ENCODE results near the gene PCBD1.
"Not testable (repeated sequence)": the region's sequence is repeated elsewhere in the genome, so short reads cannot be mapped to it uniquely, and the experiment has no call there.

PCBD1 gene

DNA sequence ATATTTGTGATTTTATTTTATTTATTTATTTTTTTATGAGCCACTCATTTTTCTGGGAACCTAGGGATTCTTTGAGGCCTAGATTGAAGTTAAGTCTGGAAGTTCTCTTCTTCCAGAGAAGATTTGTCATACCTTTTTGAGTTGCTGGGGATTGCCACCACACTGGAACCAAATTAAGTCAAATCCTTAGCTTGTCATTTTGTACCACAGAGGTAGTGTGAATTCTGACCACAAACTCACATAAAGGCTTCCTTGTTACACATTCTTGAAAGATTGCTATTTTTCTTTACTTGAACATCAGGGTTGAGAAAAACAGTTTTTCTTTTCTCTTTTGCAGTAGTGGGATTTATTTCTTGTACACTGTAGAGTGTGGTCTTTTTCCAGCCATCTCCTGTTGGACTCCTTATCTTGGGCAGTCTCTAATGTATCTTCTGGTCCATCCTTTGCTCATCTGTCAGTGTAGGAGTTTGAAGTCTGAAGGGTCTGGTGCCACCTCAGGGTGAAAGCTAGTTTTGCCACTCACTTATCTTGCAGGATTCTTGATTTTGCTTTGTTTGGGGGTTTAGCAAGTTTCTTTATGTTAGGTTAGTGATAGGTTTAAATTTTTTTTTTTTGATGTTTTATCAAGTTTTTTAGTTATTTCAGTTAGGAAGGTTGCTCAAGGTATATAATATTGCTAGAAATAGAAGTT is 24.8 kb downstream of the PCBD1 start:
- no peak for DNase-seq (ENCODE audit: low read depth)

DNA sequence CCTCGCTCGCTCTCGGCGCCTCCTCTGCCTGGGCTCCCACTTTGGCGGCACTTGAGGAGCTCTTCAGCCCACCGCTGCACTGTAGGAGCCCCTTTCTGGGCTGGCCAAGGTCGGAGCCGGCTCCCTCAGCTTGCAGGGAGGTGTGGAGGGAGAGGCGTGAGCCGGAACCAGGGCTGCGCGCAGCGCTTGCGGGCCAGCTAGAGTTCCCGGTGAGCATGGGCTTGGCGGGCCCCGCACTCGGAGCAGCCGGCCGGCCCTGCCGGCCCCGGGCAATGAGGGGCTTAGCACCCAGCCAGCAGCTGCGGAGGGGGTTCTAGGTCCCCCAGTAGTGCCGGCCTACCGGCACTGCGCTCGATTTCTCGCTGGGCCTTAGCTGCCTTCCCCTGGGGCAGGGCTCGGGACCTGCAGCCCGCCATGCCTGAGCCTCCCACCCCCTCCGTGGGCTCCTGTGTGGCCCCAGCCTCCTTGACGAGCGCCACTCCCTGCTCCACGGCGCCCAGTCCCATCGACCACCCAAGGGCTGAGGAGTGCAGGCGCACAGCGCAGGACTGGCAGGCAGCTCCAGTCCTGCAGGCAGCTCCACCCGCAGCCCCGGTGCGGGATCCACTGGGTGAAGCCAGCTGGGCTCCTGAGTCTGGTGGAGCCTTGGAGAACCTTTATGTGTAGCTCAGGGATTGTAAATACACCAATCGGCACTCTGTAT is 26.7 kb downstream of the PCBD1 start:
- DNase-seq (ENCODE audit: low read depth) = not testable (repeated sequence)

DNA sequence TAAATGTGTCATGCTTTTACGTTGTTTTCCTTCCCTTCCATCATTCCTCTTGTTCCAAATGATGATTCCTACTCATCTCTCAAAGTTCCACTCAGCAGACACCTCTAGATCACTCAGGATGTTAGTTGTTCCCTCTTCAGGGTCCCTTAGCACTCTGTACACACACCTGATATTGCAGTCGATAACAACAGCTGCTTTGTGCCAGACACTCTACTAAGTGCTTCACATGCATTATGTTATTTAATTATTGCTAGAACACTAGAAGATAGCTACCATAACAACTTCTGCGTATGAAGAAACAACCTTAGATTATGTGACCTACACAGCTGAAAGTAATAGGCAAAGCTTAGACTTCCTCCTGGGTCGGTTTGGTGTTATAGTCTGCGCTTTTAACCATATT is 29.6 kb downstream of the PCBD1 start:
- DNase-seq (ENCODE audit: low read depth) = no peak

- DNase-seq (ENCODE audit: low read depth) = no peak
Observed at GRCh38 chr10:70856454-70856853, 31.9 kb downstream of the PCBD1 start.

DNA sequence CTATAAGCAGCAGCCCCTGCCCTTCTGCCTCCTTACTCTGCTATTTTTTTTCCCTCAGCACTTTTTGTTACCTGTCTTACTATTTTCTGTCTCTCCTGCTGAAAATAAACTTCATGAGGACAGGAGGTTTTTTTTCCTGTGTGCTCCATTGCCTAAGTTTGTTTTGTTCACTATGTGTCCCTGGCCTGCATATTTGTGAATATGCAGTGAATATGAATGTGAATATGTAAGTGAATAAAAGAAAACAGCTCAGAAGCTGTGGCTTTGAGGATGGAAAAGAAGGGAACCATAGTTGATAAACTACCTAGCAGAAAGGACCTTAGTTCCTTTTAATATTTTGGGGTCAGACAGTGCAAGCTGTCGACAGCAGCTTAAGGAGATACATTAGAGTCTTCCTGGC is 34.9 kb downstream of the PCBD1 start:
- no peak for DNase-seq (ENCODE audit: low read depth)

GRCh38 chr10:70853038-70853437 is 35.3 kb downstream of the PCBD1 start:
- no peak for DNase-seq (ENCODE audit: low read depth)

GRCh38 chr10:70851597-70852475 is 36.5 kb downstream of the PCBD1 start:
- no peak for DNase-seq (ENCODE audit: low read depth)

GRCh38 chr10:70850097-70850496 is 38.3 kb downstream of the PCBD1 start:
- DNase-seq (ENCODE audit: low read depth) = no peak

- DNase-seq (ENCODE audit: low read depth) = no peak
Observed at GRCh38 chr10:70849582-70850016, 38.8 kb downstream of the PCBD1 start.

DNA sequence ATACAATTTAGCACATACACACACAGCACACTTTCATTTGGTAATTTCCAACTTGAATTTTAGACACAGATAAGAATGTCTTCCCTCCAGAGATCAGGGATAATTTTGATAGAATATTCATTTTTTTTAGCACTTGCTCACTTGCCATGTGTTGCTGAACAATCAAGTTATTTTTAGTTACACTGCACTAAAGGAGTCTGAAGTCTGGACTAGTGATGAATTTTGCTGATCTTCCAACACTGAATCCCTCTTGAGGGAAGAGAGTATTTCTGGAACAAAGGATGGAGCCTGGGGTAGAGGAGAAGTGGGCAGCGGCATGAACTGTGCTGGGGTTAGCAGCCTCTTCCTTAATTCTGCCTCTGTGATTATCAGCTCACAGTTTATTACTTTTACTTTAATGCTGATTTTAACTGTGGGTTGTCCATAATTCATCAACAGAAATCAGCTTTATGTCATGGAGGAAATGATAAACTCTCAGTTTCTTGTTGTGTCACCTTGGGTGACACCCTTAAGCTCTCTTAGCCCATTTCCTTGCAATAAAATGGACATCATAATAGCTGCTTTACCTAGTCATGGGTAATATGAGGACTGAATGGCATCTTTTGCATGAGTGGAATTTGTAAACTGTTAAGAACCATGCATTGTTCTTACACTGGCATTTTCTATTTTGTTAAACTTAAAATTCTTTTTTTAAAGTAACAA is 40.6 kb downstream of the PCBD1 start:
- DNase-seq (ENCODE audit: low read depth) = no peak

DNA sequence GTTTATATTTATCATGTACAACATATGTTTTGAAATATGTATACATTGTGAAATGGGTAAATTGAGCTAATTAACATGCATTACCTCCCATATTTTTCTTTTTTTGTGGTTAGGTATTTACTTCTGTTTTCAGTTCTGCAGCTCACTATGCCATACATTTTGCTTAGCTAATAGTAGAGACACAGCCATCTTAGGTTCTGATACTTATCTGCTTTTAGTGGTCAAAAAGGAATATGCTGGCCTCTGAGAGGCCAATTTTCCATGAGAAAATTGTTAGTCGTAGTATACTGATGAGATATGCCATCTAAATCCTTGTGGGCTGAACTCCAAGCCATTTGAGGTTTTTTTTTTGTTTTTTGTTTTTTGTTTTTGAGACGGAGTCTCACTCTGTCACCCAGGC is 41.6 kb downstream of the PCBD1 start:
- DNase-seq (ENCODE audit: low read depth) = no peak

DNA sequence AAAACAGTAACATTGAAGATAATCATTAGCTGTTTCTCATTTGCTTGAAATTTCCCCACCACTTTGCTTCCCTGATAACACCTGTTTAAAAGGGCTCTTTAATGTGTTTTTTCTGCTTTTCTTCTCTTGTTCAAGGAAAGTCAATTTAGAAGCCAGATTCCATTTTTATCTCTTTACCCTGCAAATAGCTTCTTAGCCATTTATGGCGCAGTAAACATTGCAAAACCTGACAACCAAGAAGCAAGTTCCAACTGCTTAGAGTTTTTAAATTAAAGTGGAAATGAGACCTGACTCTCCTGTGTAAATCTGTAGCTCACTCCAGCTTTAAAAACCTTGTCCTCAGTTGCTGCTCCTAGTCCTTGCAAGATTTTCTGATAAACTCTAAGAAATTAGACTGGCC is 42.5 kb downstream of the PCBD1 start:
- no peak for DNase-seq (ENCODE audit: low read depth)

- no peak for DNase-seq (ENCODE audit: low read depth)
Observed at GRCh38 chr10:70845256-70845655, 43.1 kb downstream of the PCBD1 start.

- DNase-seq (ENCODE audit: low read depth) = no peak
Observed at GRCh38 chr10:70843776-70844489, 44.4 kb downstream of the PCBD1 start.

- no peak for DNase-seq (ENCODE audit: low read depth)
Observed at GRCh38 chr10:70843333-70843732, 45.0 kb downstream of the PCBD1 start.

DNA sequence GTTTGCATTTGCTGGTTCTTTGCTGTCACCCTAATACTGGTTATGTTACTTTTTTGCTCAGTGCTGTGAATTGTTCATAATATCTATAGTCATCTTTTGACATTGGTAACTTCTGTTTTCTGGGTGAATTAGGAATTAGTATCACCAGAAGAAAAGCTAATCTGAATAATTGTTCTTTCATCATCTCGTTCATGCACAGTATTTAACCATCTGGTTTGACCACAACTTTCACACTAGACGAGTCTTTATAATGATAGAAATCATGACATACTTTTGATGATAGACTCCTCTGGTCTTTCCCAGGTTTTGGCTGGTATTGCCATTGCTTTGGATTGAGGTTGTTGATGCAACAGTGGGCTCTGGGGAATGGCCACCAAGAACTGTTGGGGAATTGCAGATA is 47.5 kb downstream of the PCBD1 start:
- no peak for DNase-seq (ENCODE audit: low read depth)

DNA sequence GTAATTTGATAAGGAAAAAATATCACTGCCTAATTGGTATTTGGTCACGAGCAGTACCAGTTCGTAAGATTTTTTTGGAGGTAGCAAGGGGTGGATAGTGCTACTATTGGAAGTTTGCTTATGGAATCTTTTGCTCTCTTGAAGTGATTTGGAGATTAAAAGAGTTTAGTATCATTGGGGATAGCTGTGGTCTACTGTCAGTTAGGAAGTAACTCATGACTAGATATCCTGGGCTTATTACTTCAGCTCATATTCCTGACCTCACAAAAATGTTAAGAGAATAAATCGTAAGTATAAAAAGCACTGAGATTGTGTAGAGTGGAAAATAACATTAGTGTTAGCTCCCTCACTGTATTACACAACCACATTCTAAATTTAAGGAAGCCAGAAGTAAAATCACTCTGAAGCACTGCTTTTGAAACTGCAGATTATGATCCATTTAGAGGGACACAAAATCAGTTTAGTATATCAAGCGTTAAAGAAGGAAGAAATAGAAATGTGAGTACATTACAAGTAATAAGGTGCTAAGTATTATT is 50.0 kb downstream of the PCBD1 start:
- DNase-seq (ENCODE audit: low read depth) = no peak

GRCh38 chr10:70837660-70838059 is 50.7 kb downstream of the PCBD1 start:
- no peak for DNase-seq (ENCODE audit: low read depth)

DNA sequence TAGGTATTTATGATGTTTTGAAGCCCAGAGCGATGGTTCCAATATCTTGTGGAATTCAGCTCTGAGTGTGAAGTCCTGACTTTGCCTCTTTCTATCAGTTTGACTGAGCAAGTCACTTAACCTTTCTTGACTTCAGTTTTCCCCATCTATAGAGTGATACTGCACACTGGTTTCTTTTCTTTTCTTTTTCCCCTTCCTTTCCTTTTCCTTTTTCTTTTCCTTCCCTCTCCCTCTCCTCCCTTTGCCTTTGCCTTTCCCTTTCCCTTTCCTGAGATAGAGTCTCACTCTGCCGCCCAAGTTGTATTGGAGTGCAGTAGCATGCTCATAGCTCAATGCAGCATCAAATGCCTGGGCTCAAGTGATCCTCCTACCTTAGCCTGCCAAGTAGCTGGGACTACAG is 52.0 kb downstream of the PCBD1 start:
- DNase-seq (ENCODE audit: low read depth) = no peak

DNA sequence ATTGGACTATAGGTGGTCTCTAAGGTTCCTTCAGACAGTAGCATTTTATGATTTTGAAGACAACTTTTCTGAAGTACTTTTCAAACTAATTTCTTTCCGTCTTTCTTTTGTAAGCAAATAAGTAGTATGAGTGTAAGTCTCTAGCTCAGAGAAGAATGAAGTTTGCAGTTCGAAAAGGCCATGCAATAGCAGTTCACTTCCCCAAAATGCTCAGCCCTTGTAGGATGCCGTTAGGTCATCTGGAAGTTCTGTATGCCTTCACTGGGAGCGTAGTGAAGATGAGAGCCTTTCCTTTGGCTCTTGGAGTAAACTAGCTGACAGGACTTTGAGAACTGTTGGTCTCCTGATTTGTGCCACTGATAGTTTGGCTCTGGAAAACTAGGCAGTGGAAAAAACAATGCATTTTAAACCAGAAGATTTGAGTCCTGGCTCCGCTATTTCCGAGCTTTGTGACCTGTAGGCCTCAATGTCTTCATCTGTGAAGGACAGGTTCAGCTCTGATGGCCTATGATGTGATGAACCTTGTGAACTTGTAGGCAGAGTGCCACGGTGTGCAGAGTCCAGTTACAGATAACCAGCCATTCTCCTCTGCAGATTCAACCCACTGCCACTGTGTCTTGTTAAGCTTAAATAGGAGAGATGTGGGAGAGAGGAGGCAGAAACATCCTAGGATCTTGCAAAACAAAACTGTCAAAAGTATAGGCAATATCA is 53.8 kb downstream of the PCBD1 start:
- DNase-seq (ENCODE audit: low read depth) = no peak

- DNase-seq (ENCODE audit: low read depth) = no peak
Observed at GRCh38 chr10:70834021-70834420, 54.3 kb downstream of the PCBD1 start.

Data from stromal cell of bone marrow (primary cell).